ENCODE data around the gene SULF2. TPM values are rescaled to one million over a fixed set of nuclear protein-coding genes. Genes with fewer than 3 reads are reported as not detected.
A peak's percentile ranks its signal among the peaks of the same experiment; 100 is the strongest.

The SULF2 gene
- total and polyA plus RNA-seq, 2 experiments from 2014 or later: 49.0 to 66.6 TPM

DNA sequence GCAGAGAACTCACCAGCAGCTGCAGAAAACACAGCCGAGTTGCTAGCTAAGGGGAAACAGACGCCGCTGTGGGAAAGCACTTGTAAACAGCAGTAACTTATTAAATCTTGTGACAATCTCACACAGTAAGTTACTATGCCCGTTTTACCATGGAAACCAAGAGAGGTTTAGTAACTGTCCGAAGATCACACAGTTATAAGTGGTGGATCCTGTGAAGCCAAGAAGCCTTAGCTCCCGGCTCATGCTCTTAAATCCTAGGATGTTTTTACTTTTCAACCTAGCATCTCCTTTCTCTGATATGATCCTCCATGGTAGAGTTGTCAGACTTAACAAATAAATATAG, 1.5 kb upstream of the SULF2 start:
- no peaks in the 10 kb centered on the region for H3K9me3 ChIP-seq (ENCODE audit: low read depth)
- peaks cover 35% of the 10 kb centered on the region for H3K4me1 ChIP-seq (ENCODE audit: insufficient read depth)
- no peaks in the 10 kb centered on the region for H3K9me2 ChIP-seq (replicated peaks; ENCODE audit: insufficient read depth)
- H3K79me2 ChIP-seq: peaks cover 23% of the 10 kb centered on the region
- peaks cover 18% of the 10 kb centered on the region for H4K20me1 ChIP-seq (ENCODE audit: insufficient read depth, poor library complexity, severe bottlenecking)
- 17% methylated on average over 6 of the region's 6 CpGs for WGBS (ENCODE audit: low lambda C conversion rate, missing lambda C conversion rate)
- H3K27ac ChIP-seq: peak overlapping the region; percentile 90
- TF ChIP-seq EZH2 (IDR thresholded peaks at IDR 0.05; ENCODE audit: borderline replicate concordance) (no peak), EZH2phosphoT487 (IDR thresholded peaks at IDR 0.05; ENCODE audit: low read depth, severe bottlenecking, unreplicated experiment) (no peak)
- TF ChIP-seq, protein P1, sequence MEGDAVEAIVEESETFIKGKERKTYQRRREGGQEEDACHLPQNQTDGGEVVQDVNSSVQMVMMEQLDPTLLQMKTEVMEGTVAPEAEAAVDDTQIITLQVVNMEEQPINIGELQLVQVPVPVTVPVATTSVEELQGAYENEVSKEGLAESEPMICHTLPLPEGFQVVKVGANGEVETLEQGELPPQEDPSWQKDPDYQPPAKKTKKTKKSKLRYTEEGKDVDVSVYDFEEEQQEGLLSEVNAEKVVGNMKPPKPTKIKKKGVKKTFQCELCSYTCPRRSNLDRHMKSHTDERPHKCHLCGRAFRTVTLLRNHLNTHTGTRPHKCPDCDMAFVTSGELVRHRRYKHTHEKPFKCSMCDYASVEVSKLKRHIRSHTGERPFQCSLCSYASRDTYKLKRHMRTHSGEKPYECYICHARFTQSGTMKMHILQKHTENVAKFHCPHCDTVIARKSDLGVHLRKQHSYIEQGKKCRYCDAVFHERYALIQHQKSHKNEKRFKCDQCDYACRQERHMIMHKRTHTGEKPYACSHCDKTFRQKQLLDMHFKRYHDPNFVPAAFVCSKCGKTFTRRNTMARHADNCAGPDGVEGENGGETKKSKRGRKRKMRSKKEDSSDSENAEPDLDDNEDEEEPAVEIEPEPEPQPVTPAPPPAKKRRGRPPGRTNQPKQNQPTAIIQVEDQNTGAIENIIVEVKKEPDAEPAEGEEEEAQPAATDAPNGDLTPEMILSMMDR (IDR thresholded peaks at IDR 0.05; ENCODE audit: poor library complexity): no peak
- no peaks in the 10 kb centered on the region for H3K27me3 ChIP-seq
- H3K36me3 ChIP-seq (replicated peaks; ENCODE audit: insufficient read depth, low read depth): no peaks in the 10 kb centered on the region
- H2AFZ ChIP-seq: peak overlapping the region; percentile 35
- DNase-seq (ENCODE audit: low spot score): no peak
- H3K4me2 ChIP-seq: peak overlapping the region; percentile 99
- H3K4me3 ChIP-seq: no peak overlapping the region

DNA sequence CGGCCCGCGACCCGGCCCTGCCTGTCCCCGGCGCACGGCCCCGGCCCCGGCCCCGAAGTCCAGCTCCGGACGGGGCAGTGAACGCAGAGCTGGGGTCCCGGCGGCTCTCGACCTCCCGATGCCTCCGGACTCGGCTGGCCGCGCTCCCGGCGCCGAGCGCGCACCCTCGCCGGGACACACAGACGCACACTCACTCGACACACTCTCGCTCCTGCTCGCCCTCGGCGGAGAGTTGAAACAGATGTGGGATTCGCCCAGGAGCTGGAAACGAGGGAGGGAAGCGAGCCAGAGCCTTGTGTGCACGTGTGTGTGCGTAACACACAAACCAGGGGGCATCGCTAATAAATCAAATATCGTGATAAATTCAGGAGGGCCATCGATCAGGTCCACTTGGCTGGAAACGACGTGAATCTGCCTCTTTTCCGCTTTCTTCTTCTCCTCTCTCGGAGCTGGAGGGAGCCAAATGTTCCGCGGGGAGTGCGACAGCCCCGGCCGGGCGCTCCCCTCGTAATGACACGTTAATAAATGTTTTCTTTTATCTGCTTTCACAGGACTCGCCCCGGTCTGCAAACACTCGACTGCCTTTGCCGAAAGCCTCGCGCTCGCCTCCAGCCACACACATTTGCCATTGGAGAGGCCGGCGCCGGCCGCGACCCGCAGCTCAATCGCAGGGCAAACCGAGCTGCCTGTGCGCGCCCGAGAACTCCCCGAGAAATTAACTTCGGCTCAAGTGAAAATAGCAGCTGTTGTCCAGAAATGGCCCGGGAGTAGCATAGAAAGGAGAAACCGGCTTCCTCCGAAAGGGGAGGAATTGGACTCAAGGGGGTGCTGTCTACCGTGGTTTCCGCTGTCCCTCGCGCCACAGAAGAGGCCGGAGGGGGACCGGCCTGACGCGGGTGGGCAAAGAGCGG, 828 bp upstream of the SULF2 start:
- TF ChIP-seq EZH2phosphoT487 (IDR thresholded peaks at IDR 0.05; ENCODE audit: low read depth, severe bottlenecking, unreplicated experiment): no peak
- TF ChIP-seq, protein P1 (IDR thresholded peaks at IDR 0.05; ENCODE audit: poor library complexity): peak; percentile 89
- Histone ChIP-seq H3K9me3 (ENCODE audit: low read depth) (no peaks in the 10 kb centered on the region), H3K79me2 (peaks cover 30% of the 10 kb centered on the region), H3K9me2 (replicated peaks; ENCODE audit: insufficient read depth) (no peaks in the 10 kb centered on the region), H3K4me1 (ENCODE audit: insufficient read depth) (peaks cover 35% of the 10 kb centered on the region), H3K4me3 (peak overlapping the region; percentile 20), H3K27ac (peak overlapping the region; percentile 90), H3K4me2 (peak overlapping the region; percentile 99), H3K27me3 (no peaks in the 10 kb centered on the region), H3K36me3 (replicated peaks; ENCODE audit: insufficient read depth, low read depth) (no peaks in the 10 kb centered on the region), H2AFZ (peak overlapping the region; percentile 35), H4K20me1 (ENCODE audit: insufficient read depth, poor library complexity, severe bottlenecking) (peaks cover 18% of the 10 kb centered on the region)
- 1% methylated on average over 71 of the region's 86 CpGs for WGBS (ENCODE audit: low lambda C conversion rate, missing lambda C conversion rate)
- DNase-seq (ENCODE audit: low spot score): peak; percentile 87

DNA sequence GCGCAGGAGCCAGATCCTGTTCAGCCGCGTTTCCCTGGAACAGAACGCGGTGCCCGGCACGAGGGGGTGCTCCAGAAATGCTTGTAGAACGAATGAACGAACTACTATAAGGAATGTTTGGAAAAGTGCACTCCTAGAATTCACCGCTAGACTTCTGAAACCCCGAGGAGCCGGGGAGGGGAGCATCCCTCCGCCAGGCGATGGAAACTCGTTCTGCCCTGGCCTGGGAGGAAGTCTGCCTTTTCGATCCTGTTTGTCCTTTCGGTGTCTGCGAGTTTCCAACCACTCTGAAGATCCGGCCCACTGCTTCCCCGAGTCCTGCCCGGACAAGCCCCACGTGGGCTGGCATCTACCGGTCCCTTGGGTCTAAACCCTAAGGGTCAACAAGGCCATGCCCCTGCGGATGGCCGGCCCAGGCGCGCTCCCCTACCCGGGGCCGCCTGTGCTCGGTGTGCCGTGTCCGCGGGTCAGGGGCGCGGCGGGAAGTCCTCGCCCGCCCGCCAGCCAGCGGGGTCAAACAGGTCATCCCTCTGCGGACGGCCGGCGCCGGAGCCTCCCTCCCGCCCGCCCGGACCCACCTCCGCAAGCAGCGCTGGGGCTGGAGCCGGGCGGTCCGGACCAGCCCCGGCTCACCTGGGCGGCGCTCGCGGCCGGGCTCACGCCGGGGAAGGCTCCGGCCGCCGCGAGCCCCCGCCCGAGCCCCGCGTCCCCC, 526 bp downstream of the SULF2 start:
- Histone ChIP-seq H4K20me1 (ENCODE audit: insufficient read depth, poor library complexity, severe bottlenecking) (peaks cover 18% of the 10 kb centered on the region), H3K4me1 (ENCODE audit: insufficient read depth) (peaks cover 25% of the 10 kb centered on the region), H3K79me2 (peaks cover 41% of the 10 kb centered on the region), H3K27me3 (no peaks in the 10 kb centered on the region), H3K36me3 (replicated peaks; ENCODE audit: insufficient read depth, low read depth) (no peaks in the 10 kb centered on the region), H3K9me2 (replicated peaks; ENCODE audit: insufficient read depth) (no peaks in the 10 kb centered on the region), H3K9me3 (ENCODE audit: low read depth) (no peaks in the 10 kb centered on the region), H3K4me3 (peak overlapping the region; percentile 90), H3K27ac (peak overlapping the region; percentile 78), H2AFZ (peak overlapping the region; percentile 36), H3K4me2 (peak overlapping the region; percentile 99)
- DNase-seq (ENCODE audit: low spot score): peak; percentile 68
- TF ChIP-seq, protein P1 (IDR thresholded peaks at IDR 0.05; ENCODE audit: poor library complexity): peak; percentile 19
- TF ChIP-seq EZH2phosphoT487 (IDR thresholded peaks at IDR 0.05; ENCODE audit: low read depth, severe bottlenecking, unreplicated experiment) (no peak), EZH2 (IDR thresholded peaks at IDR 0.05; ENCODE audit: borderline replicate concordance) (no peak)
- 1% methylated on average over 45 of the region's 69 CpGs for WGBS (ENCODE audit: low lambda C conversion rate, missing lambda C conversion rate)

All from hepatocyte (in vitro differentiated cells).